Right ventricle myocardium inferior (tissue), 1 donor: ENCODE results near the gene GCSH. TPM values are rescaled to one million over a fixed set of nuclear protein-coding genes. Genes with fewer than 3 reads are reported as not detected.

ENCODE experiments used
- ATAC-seq: fragments of 200-7000 bp; cut with Tn5 transposase; one replicate; pipeline ENCODE4 v1.9.1; 2020; ENCODE audit warnings: mild to moderate bottlenecking, moderate library complexity
- DNase-seq: peaks from one replicate; pipeline ENCODE4 v3.0.0; 2021; ENCODE audit errors: missing footprints
- intact Hi-C: fragments of 100-400 bp; cut with DNase I; formaldehyde crosslinking; loops from one replicate; pipeline ENCODE4 v1.11.0; 2022
- total RNA-seq: library from RNA; stranded (reverse); fragmentation: NEBNext Ultra II Directional; extraction: Animal tissue kit (Norgen Biotek cat#: 25700); gene quantifications from one replicate; pipeline ENCODE4 v1.2.1, GENCODE V29; 2021
- donor health status: DM: no; HTN: yes; CAD: no; lungs with severe emphysema.

Gene GCSH
- total RNA-seq, 1 donor from 2014 or later: 52.3 TPM

GRCh38 chr16:81107511-81107910 lies 11.3 kb upstream of the GCSH start:
- no peak for ATAC-seq
- intact Hi-C loops: no loop called here
- no peak for DNase-seq

GRCh38 chr16:81106826-81107503 lies 10.8 kb upstream of the GCSH start:
- intact Hi-C loops: no loop called here
- ATAC-seq: no peak
- DNase-seq: no peak

DNA sequence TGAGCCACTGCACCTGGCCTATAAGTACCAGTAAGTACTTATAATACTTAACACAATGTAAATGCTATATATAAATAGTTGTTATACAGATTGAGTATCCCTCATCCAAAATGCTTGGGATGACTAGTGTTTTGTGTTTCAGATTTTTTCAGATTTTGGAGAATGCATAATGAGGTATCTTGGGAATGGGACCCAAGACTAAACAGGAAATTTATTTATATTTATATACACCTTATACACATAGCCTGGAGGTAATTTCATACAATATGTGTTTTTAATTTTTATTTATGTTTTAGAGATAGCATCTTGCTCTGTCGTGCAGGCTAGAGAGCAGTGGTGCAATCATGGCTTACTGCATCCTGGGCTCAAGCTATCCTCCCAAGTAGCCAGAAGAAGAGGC lies 9.8 kb upstream of the GCSH start:
- ATAC-seq (no peak), DNase-seq (no peak)
- intact Hi-C loops: no loop called here

DNA sequence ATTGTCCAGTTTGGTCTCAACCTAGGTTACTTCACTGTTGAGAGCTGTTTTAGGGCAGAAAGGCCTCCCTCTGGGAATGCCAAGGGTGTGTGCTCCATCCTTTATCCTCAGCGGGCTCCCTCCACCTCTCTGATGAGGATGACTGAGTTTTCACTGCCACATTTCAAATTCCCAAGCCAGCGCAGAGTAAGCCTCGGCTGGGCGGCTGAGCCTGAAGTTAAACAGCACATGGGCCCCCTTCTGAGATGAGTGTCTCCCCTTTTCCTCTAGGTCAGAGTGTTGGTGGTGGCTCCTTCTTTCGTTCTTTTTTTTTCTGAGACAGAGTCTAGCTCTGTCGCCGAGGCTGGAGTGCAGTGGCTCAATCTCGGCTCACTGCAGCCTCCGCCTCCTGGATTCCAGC lies 5.5 kb upstream of the GCSH start:
- ATAC-seq (no peak), DNase-seq (no peak)
- intact Hi-C loops: no loop called here

GRCh38 chr16:81099958-81100357 lies 3.8 kb upstream of the GCSH start:
- DNase-seq: no peak
- intact Hi-C loops: loop anchor here (5.0 kb wide), 1 partner anchor 82 kb away; no protein-coding TSS in a partner anchor
- no peak for ATAC-seq

GRCh38 chr16:81097230-81097629 lies 1.0 kb upstream of the GCSH start:
- DNase-seq (no peak), ATAC-seq (no peak)
- intact Hi-C loops: loop anchor here (5.0 kb wide), 1 partner anchor 85 kb away; no protein-coding TSS in a partner anchor

DNA sequence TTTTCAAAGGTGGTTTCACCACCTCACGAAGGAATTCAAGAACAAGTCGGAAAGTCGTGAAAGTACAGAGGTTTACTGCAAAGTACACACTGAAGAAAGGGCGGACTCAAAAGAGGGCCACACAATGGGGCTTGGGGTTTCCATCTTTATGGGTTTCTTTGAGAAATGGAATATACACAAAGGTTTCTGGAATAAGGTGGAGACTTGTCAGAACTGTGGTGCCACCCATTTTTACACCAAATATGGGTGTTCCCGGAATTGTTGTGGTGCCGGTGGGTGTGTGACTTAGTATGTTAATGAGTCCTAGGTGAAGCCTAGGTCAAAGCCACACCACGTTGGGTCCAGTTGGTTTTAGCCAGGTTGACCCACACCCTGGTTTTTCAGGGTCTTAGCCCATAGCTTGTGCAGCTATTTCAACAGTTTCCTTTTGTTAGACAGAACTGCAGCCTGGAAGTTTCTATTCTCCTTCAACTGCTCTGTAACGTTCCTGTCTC lies 567 bp upstream of the GCSH start:
- ATAC-seq (no peak), DNase-seq (no peak)
- intact Hi-C loops: loop anchor here (1.0 to 5.0 kb wide), 2 partner anchors 19 to 86 kb away; partner anchors contain the start of gene C16orf46

- intact Hi-C loops: loop anchor here (5.0 kb wide), 1 partner anchor 87 kb away; no protein-coding TSS in a partner anchor
- no peak for ATAC-seq
- DNase-seq: no peak
Measured at GRCh38 chr16:81095653-81095952, 592 bp downstream of the GCSH start.

- DNase-seq: no peak
- no peak for ATAC-seq
- intact Hi-C loops: loop anchor here (5.0 kb wide), 1 partner anchor 87 kb away; no protein-coding TSS in a partner anchor
Measured at GRCh38 chr16:81094771-81095251, 1.4 kb downstream of the GCSH start.

DNA sequence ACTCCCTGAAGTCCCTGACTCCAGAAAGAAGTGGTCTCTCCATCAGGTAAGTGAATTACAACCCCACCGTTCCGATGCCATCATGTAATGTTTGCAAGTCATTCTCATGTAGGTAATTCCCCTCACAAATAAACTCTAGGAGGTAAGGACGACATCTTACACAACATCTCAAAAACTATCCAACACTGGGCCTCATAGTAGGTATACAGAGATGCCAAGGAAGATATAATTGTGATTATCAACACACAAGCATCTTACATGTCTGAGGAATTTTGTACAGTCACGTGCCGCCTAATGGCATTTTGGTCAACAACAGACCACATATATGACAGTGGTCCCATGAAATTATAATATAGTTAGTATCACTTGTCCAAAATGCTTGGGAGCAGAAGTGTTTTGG lies 7.4 kb downstream of the GCSH start:
- intact Hi-C loops: no loop called here
- DNase-seq: no peak

DNA sequence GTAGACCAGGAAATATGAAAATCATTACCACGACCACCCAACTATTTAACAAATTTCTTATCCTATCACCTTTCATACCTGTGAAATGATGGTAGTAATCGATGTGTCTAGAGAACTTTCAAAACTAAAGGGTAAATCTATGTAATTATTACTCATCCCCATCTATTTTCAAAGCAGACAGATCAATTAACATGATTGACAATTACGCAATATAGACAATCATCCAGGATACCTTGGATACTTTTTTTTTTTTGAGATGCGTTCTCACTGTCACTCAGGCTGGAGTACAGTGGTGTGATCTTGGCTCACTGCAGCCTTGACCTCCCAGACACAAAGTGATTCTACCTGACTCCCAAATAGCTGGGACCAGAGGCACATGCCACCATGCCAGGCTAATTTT lies 15.2 kb downstream of the GCSH start:
- intact Hi-C loops: no loop called here

More for the DNA sequence above, 7.4 kb downstream of the GCSH start:
- no peak for ATAC-seq

GRCh38 chr16:81080233-81080632 lies 16.0 kb downstream of the GCSH start:
- DNase-seq (no peak), ATAC-seq (no peak)
- intact Hi-C loops: no loop called here

More for the DNA sequence above, 15.2 kb downstream of the GCSH start:
- DNase-seq (no peak), ATAC-seq (no peak)

GRCh38 chr16:81077076-81077940 lies 18.9 kb downstream of the GCSH start, which contains the start of gene C16orf46:
C16orf46 (minus strand) TSS chr16:81077238; CDS start chr16:81063955, 13,283 bp downstream.
- DNase-seq: peak; percentile 98
- intact Hi-C loops: loop anchor here (1.0 to 2.0 kb wide), 3 partner anchors 19 to 71 kb away; partner anchors contain the start of genes CENPN, CMC2 and GCSH
- peak; percentile 99 for ATAC-seq

GRCh38 chr16:81076566-81077075 lies 19.6 kb downstream of the GCSH start:
- intact Hi-C loops: loop anchor here (1.0 to 2.0 kb wide), 3 partner anchors 20 to 70 kb away; partner anchors contain the start of genes CENPN, CMC2 and GCSH
- DNase-seq (peak; percentile 93), ATAC-seq (peak; percentile 94)

GRCh38 chr16:81073560-81074330 lies 22.4 kb downstream of the GCSH start:
- intact Hi-C loops: no loop called here
- ATAC-seq (no peak), DNase-seq (no peak)

DNA sequence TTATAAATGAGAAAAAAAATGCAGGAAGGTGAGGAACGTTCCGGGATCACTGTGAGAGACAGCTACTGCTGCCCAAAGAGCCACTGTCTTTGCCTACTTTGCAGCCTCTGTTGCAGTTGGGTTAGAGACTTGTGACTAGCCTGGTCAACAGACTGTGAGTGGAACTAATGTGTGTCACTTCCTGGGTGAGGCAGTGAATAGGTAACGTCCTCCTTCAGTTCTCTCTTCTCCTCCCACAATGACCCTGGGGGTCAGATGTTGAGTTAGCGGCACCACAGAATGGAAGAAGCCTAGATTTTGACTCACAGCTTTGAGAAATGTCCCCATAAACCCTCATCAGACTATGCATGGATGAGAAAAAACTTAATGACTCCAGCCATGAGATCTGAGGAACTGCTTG lies 24.4 kb downstream of the GCSH start:
- DNase-seq: no peak
- no peak for ATAC-seq
- intact Hi-C loops: no loop called here

GRCh38 chr16:81070979-81071378 lies 25.2 kb downstream of the GCSH start:
- intact Hi-C loops: no loop called here
- no peak for DNase-seq
- ATAC-seq: no peak

DNA sequence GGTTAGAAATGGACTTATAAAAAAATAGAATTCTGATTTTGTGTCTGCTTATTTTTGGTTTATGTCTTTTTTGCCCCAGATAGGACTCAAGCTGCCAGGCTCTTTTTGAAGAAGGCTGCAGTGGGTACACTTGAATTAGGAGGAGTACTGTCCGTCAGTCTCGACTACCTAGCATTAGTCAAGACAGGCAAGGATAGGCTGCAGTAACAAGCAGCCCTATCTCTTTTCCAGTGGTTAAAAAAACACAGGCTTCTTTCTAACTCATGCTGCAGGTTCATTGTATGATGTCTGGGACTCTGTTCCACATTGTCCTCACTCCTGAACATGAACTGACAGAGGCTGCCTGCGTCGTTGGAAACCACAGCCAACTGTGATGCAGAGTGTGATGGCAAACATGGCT lies 27.1 kb downstream of the GCSH start:
- DNase-seq (no peak), ATAC-seq (no peak)
- intact Hi-C loops: no loop called here
